ENCODE results near the gene EVC2. TPM values are rescaled to one million over a fixed set of nuclear protein-coding genes. Genes with fewer than 3 reads are reported as not detected.

EVC2 gene
- polyA plus RNA-seq, 12 donors, result 3.6 to 8.0 (median 4.5) TPM; not detected in 1

DNA sequence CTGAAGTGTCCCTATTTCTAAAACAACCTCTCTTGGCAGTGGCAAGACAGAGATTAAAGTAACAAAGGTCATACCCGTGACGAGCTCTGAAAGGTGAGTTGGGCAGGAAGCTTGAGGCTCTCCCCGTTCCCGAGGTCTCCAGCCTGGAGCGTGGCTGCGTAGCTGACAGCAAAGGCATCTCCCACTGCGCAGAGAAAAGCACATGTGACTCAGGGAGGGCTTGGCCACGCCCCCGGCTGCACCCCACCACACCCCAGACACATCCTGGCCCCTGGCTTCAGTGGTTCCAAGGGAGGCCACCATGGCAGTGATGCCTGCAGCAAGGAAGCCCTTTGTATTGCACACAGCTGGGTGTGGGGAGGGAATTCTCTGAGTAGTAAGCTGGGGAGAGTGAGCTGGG lies 23.1 kb downstream of the EVC2 start:
- DNase-seq, result no peak

DNA sequence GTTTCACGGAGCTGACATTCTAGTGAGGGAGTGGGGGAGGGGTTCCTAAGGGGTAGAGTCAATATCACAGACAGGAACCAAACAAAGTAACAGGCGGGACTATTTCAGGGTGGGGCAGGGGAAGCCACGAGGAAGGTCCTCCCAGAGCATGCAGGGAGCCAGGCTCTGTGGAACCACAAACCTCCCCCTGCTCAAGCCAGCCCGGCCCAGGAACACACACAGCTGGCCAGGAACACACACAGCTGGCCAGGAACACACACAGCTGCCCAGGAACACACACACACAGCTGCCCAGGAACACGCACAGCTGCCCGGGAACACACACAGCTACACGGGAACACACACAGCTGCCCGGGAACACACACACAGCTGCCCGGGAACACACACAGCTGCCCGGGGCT lies 24.8 kb downstream of the EVC2 start:
- peak; percentile 8 for DNase-seq

DNA sequence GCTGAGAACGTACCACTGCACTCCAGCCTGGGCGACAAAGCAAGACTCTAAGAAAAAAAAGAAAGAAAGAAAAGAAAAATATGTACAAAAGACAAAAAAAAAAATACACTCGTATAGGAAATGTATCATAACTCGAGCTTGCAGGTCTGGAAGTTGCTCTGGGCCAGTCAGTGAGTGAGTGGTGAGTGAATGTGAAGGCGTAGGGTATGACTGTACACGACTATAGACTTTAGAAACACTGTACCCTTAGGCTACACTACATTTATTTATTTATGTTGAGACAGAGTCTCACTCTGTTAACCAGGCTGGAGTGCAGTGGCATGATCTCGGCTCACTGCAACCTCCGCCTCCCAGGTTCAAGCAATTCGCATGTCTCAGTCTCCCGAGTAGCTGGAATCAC lies 29.4 kb downstream of the EVC2 start:
- no peak for DNase-seq

DNA sequence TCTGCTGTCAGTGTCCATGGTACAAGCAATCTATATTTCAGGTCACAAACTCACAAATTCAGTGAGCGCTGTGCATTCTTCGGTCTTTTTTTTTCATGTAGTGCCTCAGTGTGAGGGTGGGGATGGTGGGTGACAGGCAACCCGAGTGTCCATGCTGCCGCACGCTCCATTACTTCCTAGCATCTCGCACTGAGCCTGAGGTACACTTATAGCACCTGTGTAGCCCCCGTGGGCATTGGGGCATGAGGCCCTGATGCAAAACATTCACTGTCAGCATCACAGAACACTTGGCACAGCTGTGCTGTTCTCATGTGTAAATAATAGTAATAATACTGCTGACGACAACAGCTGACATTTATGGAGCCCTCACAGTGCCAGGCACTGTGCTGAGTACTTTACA lies 31.6 kb downstream of the EVC2 start:
- no peak for DNase-seq

DNA sequence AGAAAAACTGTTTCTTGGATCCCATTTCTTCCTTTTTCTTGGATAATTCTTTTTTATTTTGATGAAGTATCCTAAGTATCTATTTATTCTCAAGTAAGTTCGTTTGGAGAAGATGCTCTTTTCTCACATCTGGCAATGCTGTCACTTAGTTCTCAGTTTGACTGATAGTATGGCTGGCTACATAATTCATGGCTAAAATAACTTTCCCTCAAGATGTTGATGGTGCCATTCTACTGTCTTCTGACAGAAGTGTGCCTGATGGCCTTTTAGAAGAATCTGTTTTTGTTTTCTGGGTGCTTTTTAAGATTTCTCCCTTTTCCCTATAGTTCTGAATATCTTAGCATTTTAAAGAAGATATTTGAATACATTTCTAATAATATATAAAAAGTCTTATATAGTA lies 41.6 kb downstream of the EVC2 start:
- no peak for DNase-seq

DNA sequence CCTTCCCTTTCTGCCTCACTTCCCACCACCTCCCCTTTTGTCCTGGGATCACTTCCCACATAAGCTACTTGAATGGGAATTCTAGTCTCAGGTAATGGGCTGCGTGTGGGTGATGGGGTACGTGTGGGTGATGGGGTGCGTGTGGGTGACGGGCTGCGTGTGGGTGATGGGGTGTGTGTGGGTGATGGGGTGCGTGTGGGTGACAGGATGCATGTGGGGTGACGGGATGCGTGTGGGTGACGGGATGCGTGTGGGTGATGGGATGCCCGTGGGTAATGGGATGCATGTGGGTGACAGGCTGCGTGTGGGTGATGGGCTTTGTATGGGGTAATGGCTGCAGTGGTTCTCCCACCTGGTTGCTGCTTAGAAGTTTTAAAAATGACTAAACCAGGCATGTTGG lies 43.6 kb downstream of the EVC2 start:
- no peak for DNase-seq

DNA sequence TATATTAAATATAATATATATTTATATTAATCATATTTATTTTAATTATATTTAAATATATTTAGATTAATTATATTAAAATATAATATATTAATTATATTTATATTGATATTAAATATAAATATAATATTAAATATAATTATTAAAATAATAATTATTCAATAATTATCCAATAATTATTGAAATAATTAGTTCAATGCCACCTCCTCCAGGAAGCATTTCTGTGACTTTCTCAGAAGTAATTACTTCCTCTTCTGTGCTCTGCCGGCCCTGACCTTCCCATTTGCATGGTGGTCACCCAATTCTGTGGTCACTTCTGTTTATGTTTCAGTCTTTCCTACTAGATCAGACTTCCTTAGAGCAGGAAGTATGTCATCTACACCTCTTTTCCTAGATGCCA lies 45.8 kb downstream of the EVC2 start:
- DNase-seq, result no peak

DNA sequence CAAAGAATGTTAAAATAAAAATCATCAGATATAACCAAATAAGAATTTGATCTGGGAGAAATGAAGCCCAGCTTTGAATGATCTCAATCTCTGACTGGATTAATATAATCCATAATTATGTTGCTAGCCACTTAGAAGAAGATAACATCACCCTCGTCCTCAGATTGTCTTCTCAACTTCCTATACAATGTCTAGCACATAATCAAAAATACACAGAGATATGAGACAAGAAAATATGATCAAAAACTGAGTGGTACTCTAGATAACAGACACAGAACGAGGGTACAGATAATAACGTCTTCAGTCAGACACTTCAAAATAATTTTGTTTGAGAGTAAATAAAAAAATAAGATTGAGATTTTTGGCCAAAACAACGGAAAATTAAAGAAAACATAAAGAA lies 47.1 kb downstream of the EVC2 start:
- no peak for DNase-seq

DNA sequence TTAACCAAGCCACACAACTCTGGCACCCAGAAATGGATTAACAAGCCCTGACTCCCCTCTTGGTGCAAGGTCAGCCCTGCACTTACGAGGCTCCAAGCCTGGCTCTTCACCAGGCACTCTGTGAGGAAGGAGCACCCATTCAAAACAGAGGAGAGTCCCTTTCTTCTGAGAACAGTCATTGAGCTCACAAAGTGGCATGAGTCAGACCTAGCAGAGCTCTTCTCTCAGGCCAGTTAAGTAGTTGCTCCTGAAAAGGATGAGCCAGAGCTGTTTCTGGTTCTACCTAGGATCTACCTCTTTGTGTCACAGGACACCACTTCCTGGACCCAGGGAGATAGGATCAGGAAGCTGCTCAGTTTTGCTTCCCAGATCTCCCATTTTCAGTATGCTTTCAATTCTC lies 48.2 kb downstream of the EVC2 start:
- no peak for DNase-seq

DNA sequence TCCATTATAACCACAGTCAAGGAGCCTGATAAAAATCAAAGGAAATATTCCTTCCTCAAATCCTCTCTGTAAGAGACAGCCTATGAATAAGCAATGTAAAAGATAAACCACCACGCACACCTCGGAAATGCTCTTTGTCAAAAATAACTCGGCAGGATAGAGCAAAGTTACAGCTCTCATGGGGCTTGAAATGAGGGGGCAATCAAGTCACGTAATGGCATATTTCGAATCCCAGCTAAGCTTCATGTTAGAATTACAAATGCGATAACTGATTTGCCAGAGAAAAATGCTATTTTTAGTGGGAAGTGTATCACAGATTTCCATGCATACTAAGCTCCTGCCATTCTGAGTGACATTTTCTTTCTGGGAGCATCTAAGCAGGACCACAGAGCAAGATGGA lies 49.4 kb downstream of the EVC2 start:
- DNase-seq, result no peak

DNA sequence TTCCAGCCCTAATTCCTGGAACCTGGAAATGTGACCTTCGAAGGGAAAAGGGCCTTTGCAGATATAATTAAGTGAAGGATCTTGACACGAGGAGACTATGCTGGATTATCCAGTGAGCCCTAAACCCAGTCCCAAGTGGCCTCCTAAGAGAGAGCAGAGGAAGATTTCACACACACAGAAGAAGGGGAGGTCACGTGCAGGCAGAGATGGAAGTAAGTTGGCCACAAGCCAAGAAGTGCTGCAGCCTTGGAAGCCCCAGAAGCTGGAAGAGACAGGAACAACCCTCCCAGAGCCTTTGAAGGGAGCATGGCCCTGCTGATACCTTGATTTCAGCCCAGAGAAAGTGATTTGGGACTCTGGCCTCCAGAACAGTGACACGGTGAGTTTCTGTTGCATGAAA lies 51.9 kb downstream of the EVC2 start:
- no peak for DNase-seq

DNA sequence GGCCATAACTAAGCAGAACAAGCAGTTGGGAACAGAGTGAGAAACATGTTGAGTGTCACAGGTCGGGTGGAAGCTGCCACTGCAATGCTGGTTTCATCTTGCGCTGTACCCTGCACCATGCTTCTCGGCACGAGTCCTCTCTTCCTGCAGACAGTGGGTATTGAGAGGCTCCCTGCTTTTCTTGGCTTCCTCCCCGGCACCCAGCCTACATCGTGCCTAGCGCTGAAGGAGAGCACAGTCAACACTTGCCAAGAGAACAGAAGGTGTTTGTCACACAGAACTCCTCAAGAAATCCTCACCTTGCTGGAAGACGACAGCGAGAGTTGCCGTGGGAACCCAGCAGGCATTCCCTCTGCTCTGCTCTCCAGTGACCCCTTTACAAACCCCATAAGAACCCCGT lies 53.6 kb downstream of the EVC2 start:
- DNase-seq, result no peak

DNA sequence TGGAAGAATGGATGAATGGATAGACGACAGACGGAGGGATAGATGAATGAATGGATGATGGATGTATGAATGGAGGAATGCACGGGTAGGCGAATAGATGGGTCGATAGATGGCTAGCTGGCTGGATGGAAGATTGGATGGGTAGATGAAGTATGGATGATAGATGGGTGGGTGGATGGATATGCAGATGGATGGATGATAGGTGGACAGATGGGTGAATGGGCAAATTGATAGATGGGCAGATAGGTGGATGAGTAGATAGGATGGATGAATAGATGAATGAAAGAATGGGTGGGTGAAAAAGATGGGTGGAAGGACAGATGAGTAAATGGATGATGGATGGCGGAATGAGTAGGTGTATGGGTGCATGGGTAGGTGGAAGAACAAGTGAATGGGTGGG lies 57.3 kb downstream of the EVC2 start:
- no peak for DNase-seq

DNA sequence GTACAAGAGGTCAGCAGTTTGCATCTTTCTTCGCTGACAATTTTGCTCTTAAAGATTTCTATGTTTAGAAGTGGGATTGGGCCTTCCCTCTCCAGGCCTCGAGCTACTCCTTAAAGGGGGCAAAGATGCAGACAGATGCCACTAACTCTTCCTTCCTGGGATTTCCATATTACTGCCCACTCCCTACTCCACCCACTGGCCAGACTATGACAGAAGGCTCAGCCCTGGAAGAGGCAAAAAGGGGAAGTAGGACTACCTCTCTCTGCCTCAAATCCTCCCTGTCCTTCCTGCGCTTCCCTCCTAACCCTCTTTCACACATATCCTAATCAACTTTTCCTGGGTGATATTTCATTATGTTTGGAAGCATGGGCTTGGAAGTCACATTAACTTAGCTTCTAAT lies 58.3 kb downstream of the EVC2 start:
- DNase-seq, result no peak

DNA sequence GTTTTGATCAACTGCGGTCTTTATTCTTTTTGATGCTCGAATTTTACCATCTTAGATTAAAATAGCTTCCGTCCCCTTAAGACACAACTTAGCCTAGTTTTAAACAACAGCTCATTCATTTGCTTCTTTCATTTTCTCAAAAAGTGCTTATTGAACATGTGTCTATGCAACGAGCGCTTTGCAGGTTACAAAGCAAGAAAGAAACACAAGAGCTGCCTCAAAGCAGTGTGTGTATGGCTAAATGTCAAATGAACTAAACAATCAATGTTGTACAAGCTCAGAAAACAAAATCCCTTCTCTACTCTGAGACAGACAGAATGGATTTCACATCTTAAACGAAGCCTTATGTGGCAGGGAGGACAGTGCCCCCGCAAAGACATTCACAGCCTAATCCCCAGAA lies 61.0 kb downstream of the EVC2 start:
- no peak for DNase-seq

DNA sequence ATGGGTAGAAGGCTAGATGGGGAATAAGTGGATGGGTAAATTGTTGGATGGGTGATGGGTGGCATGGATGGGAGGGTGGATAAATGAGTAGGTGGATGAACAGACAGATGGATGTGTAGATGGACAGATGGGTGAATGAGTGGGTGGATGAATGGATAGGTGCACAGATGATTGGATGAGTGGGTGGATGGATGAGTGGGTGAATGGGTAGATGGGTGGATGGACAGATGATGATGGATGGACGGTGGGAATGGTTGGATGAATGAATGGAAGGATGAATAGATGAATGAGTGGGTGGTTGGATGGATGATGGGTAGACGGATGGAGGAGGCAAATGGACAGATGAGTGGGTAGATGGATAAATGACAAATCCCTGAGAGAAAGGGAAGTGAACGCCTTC lies 68.3 kb downstream of the EVC2 start:
- DNase-seq, result no peak

DNA sequence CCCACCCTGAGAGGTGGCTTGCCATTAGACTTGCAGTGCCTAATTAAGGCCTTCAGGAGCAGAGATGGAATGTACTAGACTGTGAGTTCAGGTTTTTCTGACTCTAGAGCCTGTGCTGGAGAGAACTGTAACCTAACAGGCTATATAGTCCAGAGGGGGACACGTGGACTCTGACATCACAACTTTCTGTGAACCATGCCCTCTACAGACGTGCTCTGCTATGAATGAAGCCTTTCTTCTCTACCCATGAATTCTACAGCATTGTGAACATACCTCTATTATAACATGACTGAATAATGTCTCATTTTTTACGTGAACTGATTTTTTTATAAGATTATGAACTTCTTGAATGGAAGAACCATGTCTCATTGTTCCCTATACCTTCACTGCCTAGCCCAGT lies 68.8 kb downstream of the EVC2 start:
- DNase-seq, result no peak

DNA sequence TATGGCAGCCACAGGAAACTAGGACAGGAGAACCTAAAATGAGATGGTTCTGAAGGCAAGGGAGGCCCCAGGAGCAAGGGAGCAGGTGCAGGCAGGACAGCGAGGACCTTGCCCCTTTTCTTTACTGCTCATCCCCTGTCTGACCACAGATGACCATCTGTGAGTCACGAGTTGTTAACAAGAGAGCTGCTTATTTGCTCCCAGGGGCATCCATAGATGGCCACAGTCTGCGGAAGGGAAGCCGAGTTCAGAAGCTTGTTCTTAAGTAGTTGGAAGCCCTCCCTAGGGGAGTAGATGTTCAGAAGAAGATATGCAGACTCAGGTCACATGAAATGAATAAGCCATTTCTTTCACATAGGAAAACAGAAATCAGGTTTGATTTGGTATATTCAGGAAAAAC lies 69.4 kb downstream of the EVC2 start:
- no peak for DNase-seq

DNA sequence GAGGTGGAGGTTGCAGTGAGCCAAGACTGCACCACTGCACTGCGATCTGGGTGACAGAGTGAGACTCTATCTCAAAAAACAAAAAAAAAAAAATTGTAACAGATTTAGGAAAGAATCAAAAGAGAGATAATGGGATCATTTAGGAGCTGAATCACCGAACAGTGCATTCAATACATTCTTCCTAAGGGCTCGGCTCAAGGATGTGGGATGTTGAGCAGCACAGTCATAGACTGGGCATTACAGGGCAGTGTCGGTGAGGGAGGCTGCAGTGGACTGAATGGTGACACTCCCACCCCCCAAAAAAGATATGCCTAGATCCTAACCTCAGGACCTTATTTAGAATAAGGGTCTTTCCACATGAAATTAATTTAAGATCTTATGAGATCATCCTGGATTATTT lies 70.0 kb downstream of the EVC2 start:
- no peak for DNase-seq

DNA sequence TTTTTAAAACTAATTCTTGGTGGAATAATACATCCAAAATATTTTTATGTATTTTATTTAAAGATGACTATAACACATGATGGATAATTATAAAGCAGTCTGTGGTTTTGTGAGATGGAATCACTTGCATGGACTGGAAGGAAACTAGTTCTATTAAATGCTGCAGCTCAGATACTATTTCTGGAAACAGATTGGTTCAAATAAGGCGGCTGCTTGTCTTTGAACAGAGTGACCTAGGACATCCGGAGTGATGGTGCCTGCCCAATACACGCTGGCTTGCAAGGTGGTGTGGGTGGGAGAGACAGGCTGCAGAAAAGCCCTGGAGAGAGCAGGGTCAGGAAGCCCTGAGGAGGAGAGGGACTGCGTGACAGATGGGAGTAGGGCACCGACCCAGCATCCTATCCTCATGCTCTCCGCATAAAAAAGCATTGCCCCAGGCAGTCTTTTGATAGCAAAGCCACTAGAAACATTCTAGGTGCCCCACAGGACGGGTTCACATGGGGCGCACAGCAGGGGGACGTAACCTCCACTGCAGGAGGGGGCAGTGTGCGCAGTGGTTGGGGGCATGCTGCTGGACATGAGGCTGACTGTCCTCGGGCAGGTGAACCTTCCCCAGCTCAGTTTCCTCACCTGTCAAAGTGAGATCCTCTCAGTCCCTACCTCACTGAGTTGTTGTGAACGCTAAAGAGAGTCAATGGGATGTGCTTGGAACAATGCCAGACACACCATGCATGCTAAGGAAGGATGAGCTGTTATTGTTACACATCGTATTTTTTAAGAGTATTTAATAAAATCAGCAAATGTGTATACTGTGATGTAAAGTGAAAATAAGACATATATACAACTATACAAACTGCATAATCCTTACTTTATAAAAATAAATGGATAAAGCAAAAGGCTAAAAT lies 71.3 kb downstream of the EVC2 start:
- DNase-seq, result no peak

DNA sequence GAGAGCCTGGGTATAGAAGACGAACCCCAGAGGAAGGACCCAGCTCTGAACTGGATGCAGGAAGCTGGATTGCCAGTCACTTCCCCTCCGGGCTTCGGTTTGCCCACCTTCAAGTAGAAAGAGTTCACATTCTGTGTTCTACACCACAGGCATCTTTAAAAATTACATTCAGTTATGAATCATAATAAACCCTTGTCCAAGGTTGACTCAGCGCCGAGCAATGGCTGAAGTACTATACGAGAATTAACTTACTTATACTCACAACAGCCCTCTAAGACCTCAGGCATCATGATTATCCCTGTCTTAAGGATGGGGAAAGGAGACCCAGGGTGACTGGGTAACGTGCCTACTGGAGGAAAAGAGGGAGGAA lies 72.5 kb downstream of the EVC2 start:
- no peak for DNase-seq

DNA sequence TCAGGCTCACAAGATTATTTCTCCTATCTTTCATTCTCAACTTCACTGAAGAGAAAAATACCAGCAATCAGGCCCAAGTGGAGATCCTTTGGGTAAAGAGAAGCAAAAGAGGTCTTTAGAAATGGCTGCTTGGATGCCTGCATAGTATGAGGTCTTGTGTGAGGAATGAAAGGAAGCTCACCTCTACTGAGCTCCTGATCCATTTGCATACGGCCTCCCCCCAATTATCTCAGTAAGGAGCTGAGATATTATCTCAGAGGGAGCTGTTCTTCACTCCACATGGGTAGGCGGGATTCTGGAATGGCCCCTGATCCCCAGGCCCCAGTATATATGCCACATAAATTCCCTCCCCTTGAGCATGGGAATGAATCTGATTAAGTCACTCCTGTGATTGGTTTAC lies 75.8 kb downstream of the EVC2 start:
- DNase-seq, result no peak

DNA sequence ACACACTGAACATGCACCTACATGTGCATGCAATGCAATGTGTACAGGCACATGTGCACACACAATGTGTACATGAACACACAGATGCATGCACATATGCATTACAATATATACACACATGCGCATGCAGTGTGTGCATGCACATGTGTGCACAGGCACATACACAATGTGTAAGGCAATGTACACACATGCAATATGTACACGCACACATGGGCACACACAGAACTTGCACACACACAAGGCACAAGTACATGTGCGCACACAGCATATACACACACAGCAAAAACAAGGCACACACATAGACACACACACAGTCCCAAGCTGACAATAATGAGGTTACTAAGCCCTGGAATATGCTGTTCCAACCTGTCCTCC lies 76.3 kb downstream of the EVC2 start:
- no peak for DNase-seq

DNA sequence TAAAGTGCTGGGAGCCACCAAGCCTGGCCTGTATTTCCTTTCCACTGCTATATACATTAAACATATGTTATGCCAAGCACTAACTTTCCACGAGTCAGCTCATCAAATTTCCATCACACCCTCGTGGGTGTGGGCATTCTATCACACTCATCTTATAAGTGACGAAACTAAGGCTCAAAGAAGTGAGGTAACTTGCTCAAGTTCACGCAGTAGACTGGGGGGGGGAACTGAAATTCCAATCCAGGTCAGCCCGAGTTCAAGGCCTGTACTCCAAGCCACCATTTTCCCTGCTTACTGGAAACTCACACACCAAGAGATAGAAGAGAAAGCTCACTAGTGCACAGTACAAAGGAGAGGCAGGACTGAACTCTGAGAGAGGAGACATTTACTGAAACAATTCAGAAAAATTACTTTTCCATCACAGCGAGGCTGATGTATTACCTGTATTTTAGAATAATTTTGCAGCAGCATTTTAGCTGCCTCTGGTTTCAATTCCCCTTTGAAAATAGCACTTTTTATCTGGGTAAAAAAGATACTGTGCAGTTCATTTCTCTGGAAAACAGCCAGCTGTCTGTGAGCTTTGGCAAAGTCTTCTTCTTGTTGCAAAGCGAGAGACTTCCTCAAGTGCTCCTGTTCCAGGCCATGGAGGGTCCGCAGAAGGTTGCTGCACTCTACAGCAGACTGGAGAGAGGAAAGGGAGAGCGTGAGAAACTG lies 76.8 kb downstream of the EVC2 start:
- DNase-seq, result no peak

Data from muscle of arm (tissue), 12 donors.